ENCODE data around the gene CACNB2.
A peak's percentile ranks its signal among the peaks of the same experiment; 100 is the strongest.

CACNB2 gene

GRCh38 chr10:18455086-18455884 lies 315.1 kb downstream of the CACNB2 start:
- DNase-seq (ENCODE audit: insufficient read length) (no peak), FAIRE-seq (no peak)
- no peak for TF ChIP-seq POLR2AphosphoS5 (IDR thresholded peaks at IDR 0.05; ENCODE audit: low read depth, low read length)
- no peak for TF ChIP-seq TAF1 (IDR thresholded peaks at IDR 0.05; ENCODE audit: borderline replicate concordance, low read depth, low read length)
- TF ChIP-seq POLR2A (IDR thresholded peaks at IDR 0.05; ENCODE audit: low read depth, low read length), result no peak

- no peak for TF ChIP-seq POLR2AphosphoS5 (IDR thresholded peaks at IDR 0.05; ENCODE audit: low read depth, low read length)
- TF ChIP-seq POLR2A (IDR thresholded peaks at IDR 0.05; ENCODE audit: low read depth, low read length), result no peak
- TF ChIP-seq TAF1 (IDR thresholded peaks at IDR 0.05; ENCODE audit: borderline replicate concordance, low read depth, low read length), result no peak
- FAIRE-seq (peak; percentile 67), DNase-seq (ENCODE audit: insufficient read length) (no peak)
These were observed 316.8 kb downstream of the CACNB2 start for GRCh38 chr10:18456984-18457383.

GRCh38 chr10:18460032-18460431 lies 319.8 kb downstream of the CACNB2 start:
- FAIRE-seq (no peak), DNase-seq (ENCODE audit: insufficient read length) (no peak)
- TF ChIP-seq POLR2AphosphoS5 (IDR thresholded peaks at IDR 0.05; ENCODE audit: low read depth, low read length) (no peak), TAF1 (IDR thresholded peaks at IDR 0.05; ENCODE audit: borderline replicate concordance, low read depth, low read length) (no peak), POLR2A (IDR thresholded peaks at IDR 0.05; ENCODE audit: low read depth, low read length) (no peak)

GRCh38 chr10:18463673-18464211 lies 323.5 kb downstream of the CACNB2 start:
- FAIRE-seq (no peak), DNase-seq (ENCODE audit: insufficient read length) (no peak)
- TF ChIP-seq POLR2A (IDR thresholded peaks at IDR 0.05; ENCODE audit: low read depth, low read length) (no peak), TAF1 (IDR thresholded peaks at IDR 0.05; ENCODE audit: borderline replicate concordance, low read depth, low read length) (no peak), POLR2AphosphoS5 (IDR thresholded peaks at IDR 0.05; ENCODE audit: low read depth, low read length) (no peak)

GRCh38 chr10:18469125-18469524 lies 328.9 kb downstream of the CACNB2 start:
- TF ChIP-seq TAF1 (IDR thresholded peaks at IDR 0.05; ENCODE audit: borderline replicate concordance, low read depth, low read length) (no peak), POLR2A (IDR thresholded peaks at IDR 0.05; ENCODE audit: low read depth, low read length) (no peak), POLR2AphosphoS5 (IDR thresholded peaks at IDR 0.05; ENCODE audit: low read depth, low read length) (no peak)
- FAIRE-seq (no peak), DNase-seq (ENCODE audit: insufficient read length) (no peak)

- DNase-seq (ENCODE audit: insufficient read length), result no peak
- FAIRE-seq, result no peak
- TF ChIP-seq TAF1 (IDR thresholded peaks at IDR 0.05; ENCODE audit: borderline replicate concordance, low read depth, low read length) (no peak), POLR2A (IDR thresholded peaks at IDR 0.05; ENCODE audit: low read depth, low read length) (no peak), POLR2AphosphoS5 (IDR thresholded peaks at IDR 0.05; ENCODE audit: low read depth, low read length) (no peak)
These were observed 332.8 kb downstream of the CACNB2 start for GRCh38 chr10:18472977-18473376.

GRCh38 chr10:18473424-18474117 lies 333.3 kb downstream of the CACNB2 start:
- FAIRE-seq (no peak), DNase-seq (ENCODE audit: insufficient read length) (no peak)
- TF ChIP-seq POLR2AphosphoS5 (IDR thresholded peaks at IDR 0.05; ENCODE audit: low read depth, low read length), result no peak
- no peak for TF ChIP-seq POLR2A (IDR thresholded peaks at IDR 0.05; ENCODE audit: low read depth, low read length)
- TF ChIP-seq TAF1 (IDR thresholded peaks at IDR 0.05; ENCODE audit: borderline replicate concordance, low read depth, low read length), result no peak

- no peak for FAIRE-seq
These were observed 333.9 kb downstream of the CACNB2 start for GRCh38 chr10:18474118-18474455.

GRCh38 chr10:18476076-18476647 lies 335.9 kb downstream of the CACNB2 start:
- FAIRE-seq, result no peak
- TF ChIP-seq POLR2A (IDR thresholded peaks at IDR 0.05; ENCODE audit: low read depth, low read length) (no peak), POLR2AphosphoS5 (IDR thresholded peaks at IDR 0.05; ENCODE audit: low read depth, low read length) (no peak), TAF1 (IDR thresholded peaks at IDR 0.05; ENCODE audit: borderline replicate concordance, low read depth, low read length) (no peak)
- DNase-seq (ENCODE audit: insufficient read length), result no peak

More at GRCh38 chr10:18474118-18474455, 333.9 kb downstream of the CACNB2 start:
- DNase-seq (ENCODE audit: insufficient read length), result no peak
- no peak for TF ChIP-seq POLR2A (IDR thresholded peaks at IDR 0.05; ENCODE audit: low read depth, low read length)
- no peak for TF ChIP-seq TAF1 (IDR thresholded peaks at IDR 0.05; ENCODE audit: borderline replicate concordance, low read depth, low read length)
- no peak for TF ChIP-seq POLR2AphosphoS5 (IDR thresholded peaks at IDR 0.05; ENCODE audit: low read depth, low read length)

GRCh38 chr10:18478354-18478753 lies 338.1 kb downstream of the CACNB2 start:
- no peak for DNase-seq (ENCODE audit: insufficient read length)

GRCh38 chr10:18479502-18479901 lies 339.3 kb downstream of the CACNB2 start:
- DNase-seq (ENCODE audit: insufficient read length) (no peak), FAIRE-seq (no peak)
- TF ChIP-seq TAF1 (IDR thresholded peaks at IDR 0.05; ENCODE audit: borderline replicate concordance, low read depth, low read length), result no peak
- no peak for TF ChIP-seq POLR2AphosphoS5 (IDR thresholded peaks at IDR 0.05; ENCODE audit: low read depth, low read length)
- TF ChIP-seq POLR2A (IDR thresholded peaks at IDR 0.05; ENCODE audit: low read depth, low read length), result no peak

More at GRCh38 chr10:18478354-18478753, 338.1 kb downstream of the CACNB2 start:
- no peak for FAIRE-seq
- TF ChIP-seq TAF1 (IDR thresholded peaks at IDR 0.05; ENCODE audit: borderline replicate concordance, low read depth, low read length) (no peak), POLR2AphosphoS5 (IDR thresholded peaks at IDR 0.05; ENCODE audit: low read depth, low read length) (no peak), POLR2A (IDR thresholded peaks at IDR 0.05; ENCODE audit: low read depth, low read length) (no peak)
